Panc1 (cell line): Measurements from ENCODE around the gene SLIT2. TPM values are rescaled to one million over a fixed set of nuclear protein-coding genes. Genes with fewer than 3 reads are reported as not detected.
A peak's percentile ranks its signal among the peaks of the same experiment; 100 is the strongest.

Experiments used
- ATAC-seq: fragments of 200-7000 bp; cut with Tn5 transposase; 2 replicates; pipeline ENCODE4 v1.9.1; 2020; ENCODE audit warnings: mild to moderate bottlenecking, moderate library complexity
- BruUV-seq: library from RNA; stranded (reverse); fragments of 400-500 nt; replicated peaks from 2 replicates; lab custom pipeline; 2021; lab: Mats Ljungman, UMichigan
- CTCF ChIA-PET: fragments of 300-600 bp; sonication (Branson Sonifier 250); formaldehyde crosslinking; loops from one replicate; lab custom pipeline; 2022; ENCODE audit warnings: antibody characterized with exemption; lab: Charles Lee
- POLR2A ChIA-PET: fragments of 300-600 bp; sonication (Branson Sonifier 250); formaldehyde crosslinking; loops from one replicate; lab custom pipeline; 2022; ENCODE audit warnings: antibody characterized with exemption; lab: Charles Lee
- DNase-seq: peaks from one replicate; pipeline ENCODE4 v3.0.0-alpha.2; 2010; ENCODE audit warnings: low read depth, low spot score
- H3K27ac ChIP-seq: 2 replicates; pipeline ENCODE4 v1.5.1; 2011; ENCODE audit warnings: mild to moderate bottlenecking, low read length, inconsistent platforms
- H3K27me3 ChIP-seq: fragments of 200-500 bp; sonication (Bioruptor generic); 2 replicates; pipeline ENCODE4 v1.6.0; 2014; ENCODE audit warnings: low read length, inconsistent platforms; ENCODE audit not compliant: control insufficient read depth, insufficient read depth
- H3K36me3 ChIP-seq: fragments of 200-500 bp; sonication (Bioruptor generic); 2 replicates; pipeline ENCODE4 v1.5.1; 2014; ENCODE audit warnings: inconsistent platforms, mild to moderate bottlenecking, low read length, moderate library complexity; ENCODE audit not compliant: control insufficient read depth, insufficient read depth
- H3K4me1 ChIP-seq: 2 replicates; pipeline ENCODE4 v1.5.1; 2011; ENCODE audit warnings: inconsistent platforms, mild to moderate bottlenecking, low read length, moderate library complexity; ENCODE audit not compliant: control insufficient read depth, insufficient read depth
- H3K4me3 ChIP-seq, 2 experiments: 2 replicates each; pipeline ENCODE4 v1.5.1; 2011 to 2012; ENCODE audit warnings: low read depth in 2 of 2, low read length in 2 of 2, mild to moderate bottlenecking in 2 of 2, inconsistent platforms in 1 of 2, moderate library complexity in 1 of 2
- H3K9me3 ChIP-seq: fragments of 200-500 bp; sonication (Bioruptor generic); 2 replicates; pipeline ENCODE4 v1.5.1; 2014; ENCODE audit warnings: low read depth, mild to moderate bottlenecking, inconsistent platforms, low read length, moderate library complexity; ENCODE audit not compliant: control insufficient read depth, insufficient read depth
- POLR2AphosphoS5 ChIP-seq: IDR thresholded peaks from 2 replicates; pipeline ENCODE4 v1.6.1; 2012; ENCODE audit warnings: mild to moderate bottlenecking, low read depth, low read length, moderate library complexity
- SIN3A ChIP-seq: IDR thresholded peaks from 2 replicates; pipeline ENCODE4 v1.6.1; 2012; ENCODE audit warnings: low read depth, mild to moderate bottlenecking, low read length, moderate library complexity, borderline replicate concordance; ENCODE audit not compliant: insufficient read depth
- TCF7L2 ChIP-seq: IDR thresholded peaks from 2 replicates; pipeline ENCODE4 v1.6.1; 2011; ENCODE audit warnings: mild to moderate bottlenecking, low read depth, low read length, inconsistent platforms
- in situ Hi-C: cut with HindIII; loops from 2 replicates; pipeline ENCODE4 v1.10.0; 2016; ENCODE audit warnings: low sequenced_read_pairs, low pct_unique_long_range_greater_than_20kb
- intact Hi-C: fragments of 100-400 bp; cut with micrococcal nuclease; formaldehyde crosslinking; loops from one replicate; pipeline ENCODE4 v1.10.0; 2022; ENCODE audit not compliant: unreplicated experiment
- total RNA-seq: library from RNA; stranded (reverse); gene quantifications from one replicate; pipeline ENCODE4 v1.2.1, GENCODE V29; 2021; ENCODE audit not compliant: unreplicated experiment
- TF ChIP-seq, protein P1 (sequence below), 2 experiments: IDR thresholded peaks; 2 replicates each; pipeline ENCODE4 v1.6.1; 2011 to 2012; ENCODE audit warnings: low read depth in 2 of 2, control low read depth in 1 of 2, low read length in 1 of 2, mild to moderate bottlenecking in 1 of 2, moderate library complexity in 1 of 2; ENCODE audit not compliant: insufficient read depth in 1 of 2
- TF ChIP-seq, protein P2 (sequence below): fragments of 450-650 bp; IDR thresholded peaks from 2 replicates; pipeline ENCODE4 v1.5.1; 2017; ENCODE audit warnings: mild to moderate bottlenecking

The SLIT2 gene
- total RNA-seq, 1 experiment from 2014 or later, result 0.28 TPM

DNA sequence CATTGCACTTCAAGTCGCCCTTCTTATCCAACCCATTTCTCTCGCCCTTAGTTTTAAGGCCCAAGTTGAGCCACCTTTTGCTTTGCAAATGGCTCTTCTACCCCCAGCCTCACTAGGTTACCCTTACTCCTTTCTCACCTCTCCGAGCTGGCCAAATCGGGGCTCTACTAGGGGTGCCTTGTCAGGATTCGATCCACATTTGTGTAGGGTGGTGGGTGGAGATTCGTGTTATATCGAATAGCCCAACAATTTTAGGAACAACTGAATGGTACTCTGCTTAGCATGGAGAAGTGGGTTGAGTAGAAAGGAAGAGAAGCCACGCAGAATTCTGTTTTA lies 3.5 kb downstream of the SLIT2 start:
- ChIA-PET POLR2A (no interaction called here), CTCF (no interaction called here)
- Histone ChIP-seq H3K27me3 (no peaks in the 10 kb centered on the region), H3K36me3 (no peaks in the 10 kb centered on the region), H3K27ac (no peak overlapping the region), H3K4me1 (no peaks in the 10 kb centered on the region), H3K9me3 (no peaks in the 10 kb centered on the region), H3K4me3 (peak overlapping the region in 1 of 2 experiments; percentile 41; a peak in 1 of 4 replicates)
- intact Hi-C loops, result no loop called here
- ATAC-seq, result no peak
- no TSS peak for BruUV-seq
- no peak for TF ChIP-seq TCF7L2
- no peak for TF ChIP-seq POLR2AphosphoS5
- TF ChIP-seq, protein P1, sequence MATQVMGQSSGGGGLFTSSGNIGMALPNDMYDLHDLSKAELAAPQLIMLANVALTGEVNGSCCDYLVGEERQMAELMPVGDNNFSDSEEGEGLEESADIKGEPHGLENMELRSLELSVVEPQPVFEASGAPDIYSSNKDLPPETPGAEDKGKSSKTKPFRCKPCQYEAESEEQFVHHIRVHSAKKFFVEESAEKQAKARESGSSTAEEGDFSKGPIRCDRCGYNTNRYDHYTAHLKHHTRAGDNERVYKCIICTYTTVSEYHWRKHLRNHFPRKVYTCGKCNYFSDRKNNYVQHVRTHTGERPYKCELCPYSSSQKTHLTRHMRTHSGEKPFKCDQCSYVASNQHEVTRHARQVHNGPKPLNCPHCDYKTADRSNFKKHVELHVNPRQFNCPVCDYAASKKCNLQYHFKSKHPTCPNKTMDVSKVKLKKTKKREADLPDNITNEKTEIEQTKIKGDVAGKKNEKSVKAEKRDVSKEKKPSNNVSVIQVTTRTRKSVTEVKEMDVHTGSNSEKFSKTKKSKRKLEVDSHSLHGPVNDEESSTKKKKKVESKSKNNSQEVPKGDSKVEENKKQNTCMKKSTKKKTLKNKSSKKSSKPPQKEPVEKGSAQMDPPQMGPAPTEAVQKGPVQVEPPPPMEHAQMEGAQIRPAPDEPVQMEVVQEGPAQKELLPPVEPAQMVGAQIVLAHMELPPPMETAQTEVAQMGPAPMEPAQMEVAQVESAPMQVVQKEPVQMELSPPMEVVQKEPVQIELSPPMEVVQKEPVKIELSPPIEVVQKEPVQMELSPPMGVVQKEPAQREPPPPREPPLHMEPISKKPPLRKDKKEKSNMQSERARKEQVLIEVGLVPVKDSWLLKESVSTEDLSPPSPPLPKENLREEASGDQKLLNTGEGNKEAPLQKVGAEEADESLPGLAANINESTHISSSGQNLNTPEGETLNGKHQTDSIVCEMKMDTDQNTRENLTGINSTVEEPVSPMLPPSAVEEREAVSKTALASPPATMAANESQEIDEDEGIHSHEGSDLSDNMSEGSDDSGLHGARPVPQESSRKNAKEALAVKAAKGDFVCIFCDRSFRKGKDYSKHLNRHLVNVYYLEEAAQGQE (IDR thresholded peaks at IDR 0.05; ENCODE audit: insufficient read depth in 1 of 2, low read depth in 2 of 2, low read length in 1 of 2), result no peak
- TF ChIP-seq SIN3A, result no peak
- TF ChIP-seq, protein P2, sequence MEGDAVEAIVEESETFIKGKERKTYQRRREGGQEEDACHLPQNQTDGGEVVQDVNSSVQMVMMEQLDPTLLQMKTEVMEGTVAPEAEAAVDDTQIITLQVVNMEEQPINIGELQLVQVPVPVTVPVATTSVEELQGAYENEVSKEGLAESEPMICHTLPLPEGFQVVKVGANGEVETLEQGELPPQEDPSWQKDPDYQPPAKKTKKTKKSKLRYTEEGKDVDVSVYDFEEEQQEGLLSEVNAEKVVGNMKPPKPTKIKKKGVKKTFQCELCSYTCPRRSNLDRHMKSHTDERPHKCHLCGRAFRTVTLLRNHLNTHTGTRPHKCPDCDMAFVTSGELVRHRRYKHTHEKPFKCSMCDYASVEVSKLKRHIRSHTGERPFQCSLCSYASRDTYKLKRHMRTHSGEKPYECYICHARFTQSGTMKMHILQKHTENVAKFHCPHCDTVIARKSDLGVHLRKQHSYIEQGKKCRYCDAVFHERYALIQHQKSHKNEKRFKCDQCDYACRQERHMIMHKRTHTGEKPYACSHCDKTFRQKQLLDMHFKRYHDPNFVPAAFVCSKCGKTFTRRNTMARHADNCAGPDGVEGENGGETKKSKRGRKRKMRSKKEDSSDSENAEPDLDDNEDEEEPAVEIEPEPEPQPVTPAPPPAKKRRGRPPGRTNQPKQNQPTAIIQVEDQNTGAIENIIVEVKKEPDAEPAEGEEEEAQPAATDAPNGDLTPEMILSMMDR, result no peak
- in situ Hi-C loops, result no loop called here
- no peak for DNase-seq

DNA sequence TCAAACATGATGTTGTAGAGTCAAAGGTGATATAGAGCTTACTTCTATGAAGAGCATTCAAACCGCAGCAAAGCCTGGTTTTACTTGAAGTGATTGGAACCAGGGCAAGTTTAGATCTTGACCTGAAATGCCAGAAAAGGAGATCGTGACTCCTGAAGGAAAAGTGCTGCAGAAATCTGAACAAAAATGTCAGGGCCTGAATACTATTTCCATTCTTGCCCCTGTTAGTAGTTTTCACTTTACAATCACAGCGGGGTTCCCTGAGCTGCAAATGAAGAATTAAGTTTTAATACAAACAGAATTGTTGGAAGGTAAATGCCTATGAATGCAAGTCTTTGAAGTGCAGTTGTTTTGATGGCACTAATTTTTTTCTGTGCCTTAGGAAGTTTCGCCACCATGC lies 4.1 kb downstream of the SLIT2 start:
- DNase-seq (no peak), ATAC-seq (no peak)
- H3K27ac ChIP-seq, result no peak overlapping the region
- in situ Hi-C loops (no loop called here), intact Hi-C loops (no loop called here)
- no peaks in the 10 kb centered on the region for H3K9me3 ChIP-seq
- H3K4me1 ChIP-seq, result no peaks in the 10 kb centered on the region
- H3K36me3 ChIP-seq, result no peaks in the 10 kb centered on the region
- ChIA-PET CTCF (no interaction called here), POLR2A (no interaction called here)
- H3K27me3 ChIP-seq, result no peaks in the 10 kb centered on the region
- peak overlapping the region in 1 of 2 experiments; percentile 12; a peak in 1 of 4 replicates for H3K4me3 ChIP-seq
- TF ChIP-seq POLR2AphosphoS5 (no peak), SIN3A (no peak), TCF7L2 (no peak)
- TF ChIP-seq, protein P1 (IDR thresholded peaks at IDR 0.05; ENCODE audit: insufficient read depth in 1 of 2, low read depth in 2 of 2, low read length in 1 of 2), result no peak
- TF ChIP-seq, protein P2, result no peak
- BruUV-seq, result no TSS peak
